B cell (primary cell): ENCODE results near the gene BRI3.

ENCODE experiments used
- CTCF ChIP-seq: fragments of 200-600 bp; IDR thresholded peaks from one replicate; pipeline ENCODE4 v1.8.0; 2022; ENCODE audit warnings: antibody characterized with exemption, mild to moderate bottlenecking
- EZH2 ChIP-seq: IDR thresholded peaks from 2 replicates; pipeline ENCODE4 v1.6.1; 2012; ENCODE audit warnings: borderline replicate concordance, low read depth, mild to moderate bottlenecking, moderate library complexity, low read length; ENCODE audit not compliant: insufficient read depth, poor library complexity, severe bottlenecking

GRCh38 chr7:98240961-98241673 lies 40.4 kb upstream of the BRI3 start:
- TF ChIP-seq CTCF (peak; percentile 67), EZH2 (no peak)
